Dedifferentiated amniotic fluid mesenchymal stem cell (primary cell): Measurements from ENCODE around the gene SPNS3.

Source experiments
- DNase-seq: peaks from one replicate; pipeline ENCODE4 v3.0.0-alpha.2; 2016; ENCODE audit errors: extremely low spot score

Gene SPNS3

GRCh38 chr17:4433515-4434031 is at the start of gene SPNS3:
SPNS3 (plus strand) TSS chr17:4433940; CDS start chr17:4433968, 28 bp downstream.
- DNase-seq, result no peak

GRCh38 chr17:4386406-4386805 is 47.3 kb upstream of the SPNS3 start:
- no peak for DNase-seq

GRCh38 chr17:4387137-4387536 is 46.6 kb upstream of the SPNS3 start:
- DNase-seq, result no peak

- DNase-seq, result no peak
Observed at GRCh38 chr17:4389079-4389478, 44.7 kb upstream of the SPNS3 start.

GRCh38 chr17:4393806-4394205 is 39.9 kb upstream of the SPNS3 start:
- DNase-seq, result no peak

- no peak for DNase-seq
Observed at GRCh38 chr17:4394208-4395110, 39.3 kb upstream of the SPNS3 start.

- no peak for DNase-seq
Observed at GRCh38 chr17:4395111-4395478, 38.6 kb upstream of the SPNS3 start.

- DNase-seq, result no peak
Observed at GRCh38 chr17:4397840-4398239, 35.9 kb upstream of the SPNS3 start.

GRCh38 chr17:4405038-4405669 is 28.6 kb upstream of the SPNS3 start:
- DNase-seq, result no peak

GRCh38 chr17:4405699-4406098 is 28.0 kb upstream of the SPNS3 start:
- DNase-seq, result no peak

- DNase-seq, result no peak
Observed at GRCh38 chr17:4406386-4406785, 27.4 kb upstream of the SPNS3 start.

GRCh38 chr17:4407216-4407615 is 26.5 kb upstream of the SPNS3 start:
- DNase-seq, result no peak

- DNase-seq, result no peak
Observed at GRCh38 chr17:4407851-4408250, 25.9 kb upstream of the SPNS3 start.

- DNase-seq, result no peak
Observed at GRCh38 chr17:4409659-4410058, 24.1 kb upstream of the SPNS3 start.

GRCh38 chr17:4411201-4411600 is 22.5 kb upstream of the SPNS3 start:
- DNase-seq, result no peak

- DNase-seq, result peak; percentile 82
Observed at GRCh38 chr17:4412933-4413831, 20.6 kb upstream of the SPNS3 start.

- no peak for DNase-seq
Observed at GRCh38 chr17:4417129-4417667, 16.5 kb upstream of the SPNS3 start.

GRCh38 chr17:4420692-4421131 is 13.0 kb upstream of the SPNS3 start:
- DNase-seq, result peak; percentile 44

GRCh38 chr17:4422864-4423263 is 10.9 kb upstream of the SPNS3 start:
- DNase-seq, result no peak

- DNase-seq, result no peak
Observed at GRCh38 chr17:4425398-4425797, 8.3 kb upstream of the SPNS3 start.

- no peak for DNase-seq
Observed at GRCh38 chr17:4426499-4427208, 7.1 kb upstream of the SPNS3 start.
